Progenitor cell of endocrine pancreas (in vitro differentiated cells): ENCODE results near the gene ZFPM1. TPM values are rescaled to one million over a fixed set of nuclear protein-coding genes. Genes with fewer than 3 reads are reported as not detected.

Experiments
- DNase-seq: peaks from one replicate; pipeline ENCODE4 v3.0.0; 2021; ENCODE audit warnings: low spot score; ENCODE audit not compliant: unreplicated experiment
- H3K27ac Mint-ChIP-seq: 2 replicates; pipeline ENCODE4 v1.8.0; 2021; ENCODE audit warnings: mild to moderate bottlenecking, moderate library complexity, mixed read lengths
- H3K27me3 Mint-ChIP-seq: 2 replicates; pipeline ENCODE4 v1.8.0; 2021; ENCODE audit warnings: mixed read lengths
- H3K36me3 Mint-ChIP-seq: 2 replicates; pipeline ENCODE4 v1.8.0; 2022; ENCODE audit warnings: mixed read lengths; ENCODE audit not compliant: insufficient read depth
- H3K4me1 Mint-ChIP-seq: 2 replicates; pipeline ENCODE4 v1.8.0; 2021; ENCODE audit warnings: low read depth, mixed read lengths
- H3K4me3 Mint-ChIP-seq: 2 replicates; pipeline ENCODE4 v1.8.0; 2021; ENCODE audit warnings: low read depth, mild to moderate bottlenecking, moderate library complexity, mixed read lengths
- H3K9me3 Mint-ChIP-seq: 2 replicates; pipeline ENCODE4 v1.8.0; 2021; ENCODE audit warnings: low read depth, mixed read lengths
- CTCF ChIP-seq: fragments of 200-600 bp; sonication (generic); IDR thresholded peaks from one replicate; pipeline ENCODE4 v1.5.0; 2021; ENCODE audit warnings: antibody characterized with exemption, mild to moderate bottlenecking; ENCODE audit not compliant: unreplicated experiment
- total RNA-seq: library from RNA; stranded (reverse); gene quantifications from 2 replicates; pipeline ENCODE4 v1.2.1, GENCODE V29; 2021

ZFPM1 gene
- total RNA-seq, 1 donor from 2014 or later = 90.6 TPM

GRCh38 chr16:88458039-88458772 lies 5.1 kb downstream of the ZFPM1 start:
- DNase-seq = no peak
- Mint-ChIP-seq H3K36me3 (no peaks in the 10 kb centered on the region), H3K27me3 (no peaks in the 10 kb centered on the region), H3K9me3 (no peaks in the 10 kb centered on the region), H3K4me3 (no peak overlapping the region), H3K4me1 (peaks cover 23% of the 10 kb centered on the region), H3K27ac (no peak overlapping the region)
- TF ChIP-seq CTCF = no peak

- H3K27ac Mint-ChIP-seq = peak overlapping the region; percentile 64
- no peaks in the 10 kb centered on the region for H3K36me3 Mint-ChIP-seq
- no peaks in the 10 kb centered on the region for H3K9me3 Mint-ChIP-seq
- DNase-seq = no peak
- H3K4me1 Mint-ChIP-seq = peaks cover 26% of the 10 kb centered on the region
- no peak for TF ChIP-seq CTCF
- no peaks in the 10 kb centered on the region for H3K27me3 Mint-ChIP-seq
- H3K4me3 Mint-ChIP-seq = no peak overlapping the region
These were observed 5.7 kb downstream of the ZFPM1 start for GRCh38 chr16:88458773-88459235.

DNA sequence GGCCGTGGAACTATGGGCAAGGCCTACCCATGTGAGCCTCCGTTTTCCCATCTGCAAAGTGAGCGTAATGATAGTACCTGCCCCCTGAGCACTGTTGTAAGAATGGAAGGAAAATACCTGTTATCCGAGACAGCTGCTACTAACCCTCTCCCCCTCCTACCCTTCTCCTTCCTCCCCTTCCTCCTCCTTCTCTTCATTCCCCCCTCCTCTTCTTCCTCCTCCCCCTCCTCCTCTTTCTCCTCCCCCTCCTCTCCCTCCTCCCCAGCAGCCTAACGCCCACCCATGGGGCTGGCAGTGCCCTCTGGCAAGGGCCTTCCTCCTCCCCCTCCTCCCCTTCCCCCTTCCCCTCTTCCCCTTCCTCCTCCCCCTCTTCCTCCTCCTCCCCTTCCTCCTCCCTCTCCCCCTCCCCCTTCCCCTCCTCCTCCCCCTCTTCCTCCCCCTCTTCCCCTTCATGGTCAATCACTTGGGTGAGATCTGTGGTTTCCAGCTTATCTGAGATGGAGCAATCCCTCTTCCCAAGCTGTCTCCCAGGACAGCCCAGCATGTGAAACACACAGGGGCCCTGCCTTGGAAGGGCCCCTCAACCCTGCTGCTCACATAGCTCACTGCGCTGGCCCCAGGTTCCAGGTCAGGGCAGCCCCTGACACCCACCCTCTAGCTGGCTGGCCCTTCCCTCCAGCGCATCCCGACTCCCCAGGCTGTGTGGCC lies 6.4 kb downstream of the ZFPM1 start:
- Mint-ChIP-seq H3K4me1 (peaks cover 30% of the 10 kb centered on the region), H3K4me3 (no peak overlapping the region), H3K9me3 (no peaks in the 10 kb centered on the region), H3K27me3 (no peaks in the 10 kb centered on the region), H3K27ac (peak overlapping the region; percentile 64), H3K36me3 (no peaks in the 10 kb centered on the region)
- no peak for DNase-seq
- no peak for TF ChIP-seq CTCF

GRCh38 chr16:88460496-88461330 lies 7.6 kb downstream of the ZFPM1 start:
- TF ChIP-seq CTCF = no peak
- no peaks in the 10 kb centered on the region for H3K9me3 Mint-ChIP-seq
- no peak overlapping the region for H3K4me3 Mint-ChIP-seq
- no peaks in the 10 kb centered on the region for H3K36me3 Mint-ChIP-seq
- H3K27ac Mint-ChIP-seq = no peak overlapping the region
- DNase-seq = no peak
- H3K4me1 Mint-ChIP-seq = peaks cover 33% of the 10 kb centered on the region
- no peaks in the 10 kb centered on the region for H3K27me3 Mint-ChIP-seq
